NCI-H524 (cell line): ENCODE data around the gene LPP.
"Not testable (repeated sequence)": the region's sequence is repeated elsewhere in the genome, so short reads cannot be mapped to it uniquely, and the experiment has no call there.

Source experiments
- DNase-seq, 2 experiments: peaks; one replicate each; lab custom pipeline; 2025; lab: John Stamatoyannopoulos, UW

LPP gene

DNA sequence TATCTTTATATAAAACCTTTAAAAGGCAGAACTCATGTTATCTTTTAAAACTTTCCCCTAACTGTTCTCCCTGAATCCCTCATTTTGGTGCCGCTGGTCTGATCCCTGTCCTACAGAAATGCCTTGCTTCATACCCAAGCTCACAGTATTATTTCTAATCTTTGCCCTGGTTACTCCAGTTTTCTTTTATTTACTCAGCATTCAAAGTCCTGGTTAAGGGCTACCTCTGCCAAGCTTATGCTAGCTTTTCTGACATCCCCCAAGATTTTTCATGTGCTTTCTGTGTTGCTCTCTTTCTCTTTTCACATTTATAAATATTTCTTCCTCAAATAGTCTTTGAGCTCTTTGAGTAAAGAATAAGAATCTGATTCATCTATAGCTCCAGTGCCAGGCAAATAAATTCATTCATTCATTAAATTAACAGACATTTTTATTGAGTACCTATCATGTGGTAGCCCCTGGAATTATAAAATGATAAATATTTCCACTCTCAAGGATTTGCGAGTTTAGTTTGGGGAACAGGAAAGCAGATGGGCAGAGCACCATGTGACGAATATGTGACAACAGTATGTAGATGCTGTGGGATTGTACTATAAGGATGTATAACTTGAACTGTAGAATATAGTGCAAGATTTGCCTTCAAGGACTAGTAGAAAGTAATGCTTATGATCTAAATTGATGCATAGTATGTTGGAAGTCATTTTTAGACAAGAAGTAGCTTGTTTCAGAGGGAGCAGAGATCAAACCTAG lies 247.5 kb downstream of the LPP start:
- no peak for DNase-seq

DNA sequence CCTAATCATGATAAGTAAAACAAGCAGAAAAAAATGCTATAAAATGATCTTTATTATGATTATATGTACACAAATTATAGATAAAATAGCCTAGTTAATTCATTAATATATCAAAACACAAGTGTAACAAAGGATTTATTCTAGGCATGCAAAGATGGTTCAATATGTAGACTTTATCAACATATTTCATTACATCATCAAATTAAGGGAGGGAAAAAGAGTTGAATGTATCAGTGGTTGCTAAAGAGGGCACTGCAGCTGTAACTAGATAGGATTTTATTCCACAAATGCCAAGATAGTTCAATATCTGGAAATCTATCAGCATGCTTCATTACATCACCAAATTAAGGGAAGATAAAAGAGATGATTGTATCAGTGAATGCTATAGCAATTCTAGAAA lies 248.3 kb downstream of the LPP start:
- DNase-seq = no peak

DNA sequence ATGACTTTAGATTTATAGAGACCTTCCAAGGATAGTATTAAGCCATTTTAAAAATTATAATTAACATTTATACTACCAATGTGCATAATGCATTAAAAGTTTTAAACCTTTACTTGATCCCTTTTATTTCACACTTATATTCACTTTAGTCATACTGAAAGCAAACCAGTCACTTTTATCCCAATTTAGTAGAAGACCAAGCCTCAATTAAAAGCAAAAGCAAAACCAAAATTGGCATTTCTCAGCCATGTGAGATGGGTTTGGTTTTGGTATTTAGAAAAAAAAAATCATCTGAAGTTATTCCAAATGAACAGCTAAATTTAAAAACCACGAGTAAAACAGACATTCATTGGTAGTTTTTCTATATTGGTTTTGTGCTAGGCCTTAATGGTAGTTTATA lies 249.4 kb downstream of the LPP start:
- no peak for DNase-seq

DNA sequence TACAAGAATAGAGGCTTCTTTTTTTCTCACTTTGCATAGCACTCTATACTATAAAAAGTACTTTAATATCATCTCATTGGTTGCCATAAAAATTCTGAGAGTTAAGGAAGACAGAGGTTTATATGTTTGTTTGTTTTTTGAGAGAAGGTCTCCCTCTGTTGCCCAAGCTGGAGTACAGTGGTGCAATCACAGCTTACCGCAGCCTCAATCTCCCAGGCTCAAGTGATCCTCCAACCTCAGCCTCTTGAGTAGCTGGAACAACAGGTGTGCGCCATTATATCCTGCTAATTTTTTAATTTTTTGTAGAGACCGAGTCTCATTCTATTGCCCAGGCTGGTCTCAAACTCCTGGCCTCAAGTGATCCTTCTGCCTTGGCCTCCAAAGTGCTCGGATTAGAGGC lies 250.2 kb downstream of the LPP start:
- DNase-seq = no peak

DNA sequence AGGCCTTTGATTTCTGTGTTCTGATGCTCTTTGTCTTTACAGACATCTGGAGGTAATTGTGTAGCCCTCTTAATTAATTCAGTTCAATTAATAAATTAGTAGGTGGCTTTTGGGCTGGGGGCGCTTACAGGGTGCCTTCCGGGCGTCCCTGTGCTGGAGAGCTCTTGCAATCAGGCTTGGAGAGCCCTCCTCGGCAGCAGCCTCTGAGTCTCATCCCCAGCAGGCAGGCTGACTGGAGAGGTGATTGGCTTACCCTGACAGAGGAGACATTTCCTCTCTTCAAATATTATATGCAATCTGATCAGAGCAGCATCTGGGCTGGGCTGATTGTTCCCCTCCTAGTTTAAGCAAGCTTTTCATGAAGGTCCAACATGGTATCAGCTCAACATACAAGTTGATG lies 250.7 kb downstream of the LPP start:
- peak; percentile 27 to 83 for DNase-seq

DNA sequence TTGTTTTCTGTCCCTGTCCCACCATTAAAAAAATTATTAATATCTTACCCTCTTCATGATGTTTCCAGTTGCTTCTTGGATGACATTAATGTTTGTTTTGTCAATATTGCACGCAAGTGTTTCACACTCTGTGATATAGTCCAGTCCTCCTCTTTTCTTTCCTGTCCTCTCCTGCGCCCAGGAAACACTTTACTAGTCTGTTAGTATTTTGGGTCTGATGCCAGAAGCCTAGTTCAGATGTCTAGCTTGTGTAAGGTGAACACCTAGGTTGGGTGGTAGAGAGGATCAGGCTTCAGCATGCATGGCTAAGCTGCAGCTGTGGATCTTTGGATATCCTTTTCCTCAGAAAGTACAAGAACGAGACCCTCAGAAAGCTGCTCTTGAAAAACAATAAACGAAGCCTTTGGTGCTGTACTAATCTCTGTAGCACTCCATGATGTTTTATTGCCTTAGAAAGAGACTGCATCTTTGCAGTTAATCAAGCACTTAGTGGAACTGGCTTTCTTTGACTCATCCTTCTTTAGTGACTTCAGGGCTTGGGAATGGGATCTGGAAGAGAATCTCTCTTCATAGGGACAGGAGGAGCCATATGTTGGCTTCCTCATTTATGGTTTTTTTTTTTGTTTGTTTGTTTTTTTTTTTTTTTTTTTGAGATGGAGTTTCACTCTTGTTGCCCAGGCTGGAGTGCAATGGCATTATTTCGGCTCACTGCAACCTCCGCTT lies 253.4 kb downstream of the LPP start:
- no peak for DNase-seq

DNA sequence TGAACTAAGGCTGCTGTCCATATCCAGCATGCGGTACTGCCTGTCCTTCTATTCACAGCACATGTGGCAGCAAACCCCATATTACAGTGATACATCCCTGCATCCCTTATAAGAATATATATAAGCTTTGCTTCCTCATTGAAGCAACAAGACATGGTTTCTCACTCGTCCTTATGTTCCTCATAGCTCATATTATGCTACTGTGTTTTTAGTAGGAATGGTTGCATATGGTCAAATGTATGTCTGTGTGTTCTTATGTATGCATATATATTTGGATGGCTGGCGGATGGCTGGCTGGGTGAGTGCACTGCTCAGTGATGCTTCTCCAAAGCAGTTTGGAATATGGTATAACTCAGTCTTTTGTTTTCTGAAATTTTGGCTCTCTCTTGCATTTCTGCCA lies 254.9 kb downstream of the LPP start:
- DNase-seq = no peak

DNA sequence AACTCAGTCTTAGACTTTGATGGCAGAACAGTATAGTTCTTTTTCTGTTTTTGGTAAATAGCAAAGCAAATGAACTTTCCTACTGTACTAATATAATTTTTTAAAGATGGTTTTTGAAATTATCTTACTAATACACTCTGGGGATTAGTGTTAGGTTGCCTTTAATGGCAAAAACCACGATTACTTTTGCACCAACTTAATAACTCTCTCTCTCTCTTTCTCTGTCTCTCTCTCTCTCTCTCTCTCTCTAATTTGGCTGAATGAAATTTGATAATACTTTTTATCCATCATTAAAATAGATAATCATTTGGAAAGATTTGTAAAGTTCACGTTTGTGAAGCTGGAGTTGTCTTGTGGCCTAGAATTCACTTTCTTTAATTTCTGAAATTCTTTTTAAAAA lies 257.8 kb downstream of the LPP start:
- DNase-seq = no peak

DNA sequence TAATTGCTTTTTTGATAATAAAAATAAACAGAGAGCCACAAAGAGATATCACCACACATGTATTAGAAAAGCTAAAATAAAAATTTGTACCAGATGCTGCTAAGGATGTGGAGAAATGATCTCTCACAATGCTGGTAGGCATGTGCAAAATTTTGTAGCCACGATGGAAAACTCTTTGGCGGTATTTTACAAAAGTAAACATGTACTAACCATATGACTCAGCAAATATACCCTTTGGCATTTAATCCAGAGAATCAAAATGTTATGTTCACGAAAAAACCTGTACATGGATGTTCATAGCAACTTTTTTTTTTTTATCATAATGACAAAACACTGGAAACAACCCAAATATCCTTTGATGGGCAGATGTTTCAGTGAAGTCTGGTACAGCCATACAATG lies 261.2 kb downstream of the LPP start:
- DNase-seq = no peak

DNA sequence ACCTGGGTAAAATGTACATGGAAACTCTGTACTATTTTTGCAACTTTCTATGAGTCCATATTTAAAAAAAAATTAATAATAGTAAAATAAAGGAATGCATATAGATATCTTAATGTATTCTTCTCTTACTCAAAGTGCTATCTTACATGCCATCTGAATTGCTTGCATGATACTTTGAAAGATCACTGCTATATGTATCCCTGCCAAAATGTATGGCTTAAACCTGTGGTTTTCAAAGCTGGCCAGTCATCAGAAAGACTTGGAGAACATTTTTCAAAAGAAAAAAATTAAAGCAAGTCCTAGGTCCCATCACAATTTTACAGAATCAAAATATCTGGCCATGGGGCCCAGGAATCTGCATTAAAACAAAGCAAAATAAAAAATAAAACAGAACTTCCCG lies 262.1 kb downstream of the LPP start:
- DNase-seq = no peak

DNA sequence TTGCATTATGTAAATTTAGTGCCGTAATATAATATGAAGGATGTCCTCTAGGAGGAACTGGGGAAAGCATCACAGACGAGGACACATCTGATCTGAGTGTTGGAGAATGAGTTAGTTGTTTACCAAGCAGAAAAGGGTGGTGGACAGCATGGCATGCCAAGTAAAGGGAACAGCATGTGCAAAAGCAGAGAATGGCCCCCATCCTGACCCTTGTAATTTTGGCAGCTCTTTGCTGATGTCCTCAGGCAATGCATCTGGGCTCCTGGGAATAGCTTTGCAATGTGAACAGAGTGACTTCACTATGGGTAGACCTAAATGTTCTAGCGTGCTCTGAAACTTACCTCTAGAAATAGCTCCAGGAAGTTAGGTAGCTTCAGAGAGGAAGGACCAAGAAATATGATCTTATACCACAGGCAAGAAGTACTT lies 263.3 kb downstream of the LPP start:
- no peak for DNase-seq

DNA sequence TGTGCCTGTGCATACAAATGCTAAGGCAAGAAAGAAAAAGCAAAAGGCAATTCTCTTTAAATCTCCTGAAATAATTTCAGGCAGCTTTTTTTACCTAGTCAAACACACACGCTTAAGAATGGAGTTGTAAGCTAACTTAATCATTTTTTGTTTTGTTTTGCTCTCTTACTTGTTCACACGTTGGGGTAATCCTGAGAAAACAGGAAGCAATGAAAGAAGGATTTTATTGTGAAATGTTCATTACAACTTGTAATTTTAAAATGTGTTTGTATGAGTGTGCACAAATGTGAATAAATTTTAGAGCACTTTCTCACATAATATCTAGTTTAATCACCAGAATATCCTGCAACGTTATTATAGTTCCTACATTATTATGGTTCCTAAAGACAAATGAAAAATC lies 263.8 kb downstream of the LPP start:
- no peak for DNase-seq

DNA sequence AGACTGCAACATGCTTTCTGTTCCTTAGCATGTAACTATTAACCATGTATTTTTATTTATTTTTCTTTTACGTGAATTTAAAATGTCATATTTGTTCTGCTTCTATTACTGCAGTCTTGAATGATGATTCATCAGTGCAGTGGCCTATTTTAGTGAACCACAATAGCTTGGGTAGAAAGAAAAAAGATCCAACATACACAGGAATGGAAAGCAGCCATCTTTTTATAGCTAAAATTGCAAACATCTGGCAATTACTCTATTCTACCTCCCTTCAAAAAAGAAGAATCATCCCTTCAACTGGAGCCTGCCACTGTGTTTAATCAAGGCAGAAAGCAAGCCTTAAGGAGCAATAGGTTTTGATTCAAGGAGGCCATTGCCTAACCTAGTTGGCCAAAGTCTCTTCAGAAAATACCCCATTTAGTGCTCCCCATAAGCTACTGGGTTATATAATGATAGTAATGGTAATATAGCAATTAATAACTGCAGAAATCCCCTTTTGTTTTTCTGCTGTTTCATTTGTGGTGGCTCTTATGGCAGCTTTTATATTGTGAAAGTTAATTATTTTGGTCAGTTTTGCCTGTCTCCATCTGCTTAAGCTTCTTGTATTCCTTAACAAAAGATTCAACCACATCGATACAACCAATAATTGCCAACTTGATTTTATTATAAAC lies 267.3 kb downstream of the LPP start:
- no peak for DNase-seq

DNA sequence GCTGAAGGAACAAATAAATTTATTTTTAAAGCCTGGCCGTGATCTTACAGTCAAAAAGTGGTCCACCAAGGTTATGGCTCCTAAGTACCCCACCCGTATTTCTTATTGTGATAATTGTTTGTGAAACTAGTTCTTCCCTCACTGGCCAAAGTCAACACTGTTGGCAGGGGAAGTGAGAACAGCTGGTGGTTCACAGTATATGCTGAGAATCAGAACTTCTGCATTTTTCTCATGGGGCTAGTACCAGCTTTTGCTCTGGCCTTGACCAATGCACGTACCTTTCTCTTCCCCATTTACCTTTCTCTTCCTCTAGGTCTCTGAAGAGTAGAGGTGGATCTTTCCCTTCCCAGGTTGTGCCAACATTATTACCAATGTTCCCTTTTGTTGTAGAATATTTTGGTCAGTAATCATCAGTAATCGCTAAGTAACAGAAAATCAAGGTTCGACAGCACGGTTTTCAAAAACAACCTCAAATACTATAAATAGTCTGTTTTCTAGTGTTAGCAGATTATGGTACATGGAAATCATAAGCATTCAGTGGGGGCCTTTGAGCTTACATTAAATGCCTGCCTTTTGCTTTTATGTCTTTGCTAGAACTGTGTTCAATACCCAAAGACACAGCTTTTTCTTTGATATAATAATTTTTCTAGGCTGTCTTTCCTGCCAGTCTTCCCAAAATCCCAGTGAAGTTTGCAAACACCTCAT lies 268.0 kb downstream of the LPP start:
- no peak for DNase-seq

DNA sequence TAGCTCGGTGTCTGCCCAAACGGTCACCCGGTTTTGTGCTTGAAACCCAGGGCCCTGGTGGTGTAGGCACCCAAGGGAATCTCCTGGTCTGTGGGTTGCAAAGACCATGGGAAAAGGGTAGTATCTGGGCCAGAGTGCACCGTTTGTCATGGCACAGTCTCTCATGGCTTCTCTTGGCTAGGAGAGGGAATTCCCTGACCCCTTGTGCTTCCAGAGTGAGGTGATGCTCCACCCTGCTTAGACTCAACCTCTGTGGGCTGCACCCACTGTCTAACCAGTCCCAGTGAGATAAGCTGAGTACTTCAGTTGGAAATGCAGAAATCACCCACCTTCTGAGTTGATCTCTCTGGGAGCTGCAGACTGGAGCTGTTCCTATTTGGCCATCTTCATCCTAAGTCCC lies 274.0 kb downstream of the LPP start:
- DNase-seq = not testable (repeated sequence)

DNA sequence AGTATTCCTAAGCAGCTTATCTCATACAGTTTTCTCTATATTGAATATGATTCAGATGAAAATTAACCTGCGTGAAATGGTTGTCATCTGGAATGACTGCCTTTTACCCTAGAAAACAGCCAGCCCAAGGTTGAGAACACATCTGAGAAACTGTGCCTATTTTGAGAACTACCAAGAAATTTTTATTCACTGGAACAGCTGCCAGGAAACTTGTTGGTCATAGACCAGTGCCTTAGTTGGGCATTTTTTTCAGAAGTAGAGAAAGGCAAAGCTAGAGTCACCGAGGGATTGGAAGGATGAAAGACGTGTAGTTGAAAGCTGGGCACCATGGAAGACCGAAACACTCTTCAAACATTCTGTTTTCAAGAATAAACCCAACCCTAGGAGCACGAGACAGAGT lies 277.1 kb downstream of the LPP start:
- no peak for DNase-seq

DNA sequence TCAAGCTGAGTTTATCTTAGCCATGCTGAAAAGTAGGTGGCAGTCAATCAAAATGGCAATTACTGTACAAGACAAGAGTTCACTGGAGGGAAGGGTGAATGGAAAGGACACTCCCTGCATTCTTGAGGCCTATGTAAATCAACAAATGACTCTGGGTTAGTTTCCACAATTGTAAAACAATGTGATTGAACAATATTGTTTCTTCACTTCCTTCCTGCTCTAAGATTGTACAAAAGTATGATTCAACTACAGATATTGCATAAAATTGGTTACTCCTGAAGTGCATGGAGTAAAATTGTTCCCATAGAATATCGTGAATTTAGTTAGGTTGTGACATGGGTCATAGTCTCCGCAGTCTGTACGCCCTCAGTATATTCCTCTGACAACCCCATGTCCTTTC lies 277.6 kb downstream of the LPP start:
- no peak for DNase-seq

DNA sequence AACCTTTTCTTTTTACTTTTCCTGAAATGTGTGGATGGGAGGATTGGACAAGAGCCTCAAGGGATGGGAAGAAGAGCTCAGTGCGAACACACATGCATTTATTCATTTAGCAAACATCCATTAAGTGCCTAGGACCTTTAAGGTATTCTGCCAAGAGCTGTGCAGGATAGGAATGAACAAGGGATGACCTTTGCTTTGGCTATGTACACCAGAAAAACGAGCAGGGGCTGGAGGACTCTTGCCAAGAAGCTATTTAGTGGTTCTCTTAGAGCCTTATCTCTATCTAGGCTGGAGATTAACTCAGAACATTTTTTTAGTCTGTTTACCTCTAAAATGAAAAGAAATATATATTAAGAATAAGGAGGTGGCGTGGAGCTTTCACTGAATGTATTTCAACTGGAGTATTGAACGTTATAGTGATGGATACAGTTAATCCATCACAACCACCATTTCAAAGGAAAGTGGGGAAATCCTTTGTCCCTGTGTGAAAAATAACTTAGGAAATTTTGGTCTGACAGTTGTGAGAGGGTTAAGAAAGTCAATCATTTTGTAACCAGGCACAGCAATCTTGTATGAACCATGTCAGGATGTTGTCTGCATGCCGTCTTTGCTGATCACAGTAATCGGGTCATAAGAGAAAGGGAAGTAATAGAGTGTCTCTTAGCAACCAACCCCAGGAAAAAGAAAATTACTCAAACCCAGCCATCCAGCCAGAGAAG lies 279.0 kb downstream of the LPP start:
- DNase-seq = no peak

DNA sequence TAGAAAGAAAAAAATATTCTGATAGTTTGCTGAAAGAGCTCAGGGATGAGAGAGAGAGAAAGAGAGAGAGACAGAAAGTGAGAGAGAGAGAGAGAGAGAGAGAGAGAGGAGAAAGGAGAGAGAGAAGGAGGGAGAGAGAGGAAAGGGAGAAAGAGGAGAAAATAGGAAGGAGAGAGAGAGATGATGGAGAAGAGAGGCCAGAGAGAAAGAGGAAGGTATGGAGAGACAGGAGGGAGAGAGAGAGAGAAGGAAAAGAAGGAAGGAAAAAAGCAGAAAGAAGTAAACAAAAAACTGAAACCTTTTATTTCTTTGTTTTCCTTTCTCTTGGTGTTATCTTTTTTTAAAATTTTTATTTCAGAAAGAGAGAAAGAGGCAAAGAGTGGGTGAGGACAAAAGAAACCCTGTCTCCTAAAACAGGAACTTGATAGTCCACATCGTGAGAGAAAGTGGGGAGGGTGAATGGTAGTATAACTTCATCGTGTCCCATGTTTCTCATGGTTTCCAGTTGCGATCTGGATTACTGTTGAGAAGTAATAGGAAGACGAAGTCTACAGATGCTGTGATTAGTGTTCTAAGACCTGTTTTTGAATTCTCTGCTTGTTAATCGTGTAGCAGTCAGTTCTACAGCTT lies 279.7 kb downstream of the LPP start:
- DNase-seq = no peak

DNA sequence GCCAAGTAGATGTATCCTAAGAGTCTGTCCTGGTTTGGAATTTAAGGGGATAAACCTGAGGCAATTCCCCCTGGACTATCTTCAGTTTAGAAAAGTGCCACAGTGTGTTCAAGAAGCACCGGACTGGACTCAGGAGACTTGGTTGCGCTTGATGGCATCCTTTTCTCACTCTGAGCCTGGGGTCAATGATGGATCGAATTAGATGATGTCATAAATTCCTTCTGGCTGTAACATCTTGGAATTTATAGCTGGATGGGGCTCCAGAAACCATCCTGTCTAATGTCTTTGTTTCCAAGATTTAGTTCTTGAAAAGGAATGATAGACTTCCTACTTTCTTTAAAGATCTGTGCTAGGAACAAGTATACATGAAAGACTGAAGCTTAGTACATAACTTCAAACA lies 280.6 kb downstream of the LPP start:
- DNase-seq = no peak

DNA sequence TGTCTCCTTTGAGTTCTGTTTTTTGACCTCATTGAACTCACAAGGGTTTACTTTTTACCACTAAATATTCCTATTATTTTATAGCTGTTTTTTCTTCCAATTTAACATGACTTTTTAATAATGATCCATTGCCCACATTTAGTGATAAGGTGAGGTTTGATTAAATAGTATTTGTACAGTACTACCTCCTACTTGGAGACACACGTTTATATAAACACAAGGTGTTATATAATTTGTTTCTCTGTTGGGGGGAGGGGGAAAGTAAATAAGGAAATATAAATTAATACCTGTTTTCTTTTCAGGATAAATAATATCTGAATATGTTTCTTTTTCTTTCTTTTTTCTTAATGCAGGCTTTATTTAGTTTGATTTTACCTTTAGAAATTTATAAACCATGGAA lies 281.3 kb downstream of the LPP start:
- no peak for DNase-seq

DNA sequence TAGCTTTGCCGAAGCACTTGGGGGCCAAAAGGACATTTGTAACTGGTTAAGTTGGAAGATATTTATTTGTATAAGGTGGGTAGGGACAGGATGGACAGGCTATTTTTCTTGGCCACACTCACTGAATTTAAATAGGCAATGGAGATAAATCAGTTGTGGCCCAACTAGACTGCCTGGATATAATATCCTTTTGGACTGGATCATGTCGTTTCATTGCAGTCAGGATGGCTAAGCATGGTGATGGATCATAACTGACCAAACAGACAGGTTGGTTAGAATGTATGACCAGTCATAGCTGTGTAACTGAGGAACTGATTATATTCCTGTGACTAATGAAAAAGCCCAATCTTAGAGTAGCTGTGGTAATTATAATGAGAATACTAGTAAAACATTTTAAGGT lies 284.0 kb downstream of the LPP start:
- DNase-seq = no peak
